Measurements from ENCODE around the gene RAPGEFL1. TPM values are rescaled to one million over a fixed set of nuclear protein-coding genes. Genes with fewer than 3 reads are reported as not detected.

RAPGEFL1 gene
- total RNA-seq, 1 donor: 1.1 TPM

Small RNA genes within 50 kb of the gene (small RNA-seq; reads per million reads assigned to genes)
- not detected for gene MIR6867

Other genes starting within 250 kb of the RAPGEFL1 start
- gene ORMDL3, start 249.9 kb upstream of the RAPGEFL1 start, total RNA-seq: 39.3 TPM
- under 0.01 TPM for gene LRRC3C, start 249.7 kb upstream of the RAPGEFL1 start, total RNA-seq
- gene GSDMA, start 214.5 kb upstream of the RAPGEFL1 start, total RNA-seq: not detected
- 120 TPM for gene PSMD3, start 196.7 kb upstream of the RAPGEFL1 start, total RNA-seq
- under 0.01 TPM for gene CSF3, start 162.0 kb upstream of the RAPGEFL1 start, total RNA-seq
- gene MED24, start 123.1 kb upstream of the RAPGEFL1 start, total RNA-seq: 96.9 TPM
- gene THRA, start 114.5 kb upstream of the RAPGEFL1 start, total RNA-seq: 31.0 TPM
- gene NR1D1, start 76.9 kb upstream of the RAPGEFL1 start, total RNA-seq: 1.6 TPM
- gene MSL1, start 55.5 kb upstream of the RAPGEFL1 start, total RNA-seq: 31.8 TPM
- gene CASC3, start 36.9 kb upstream of the RAPGEFL1 start, total RNA-seq: 38.8 TPM
- 4.6 TPM for gene WIPF2, start 41.8 kb downstream of the RAPGEFL1 start, total RNA-seq
- gene CDC6, start 110.4 kb downstream of the RAPGEFL1 start, total RNA-seq: 4.0 TPM
- 40.9 TPM for gene RARA, start 131.7 kb downstream of the RAPGEFL1 start, total RNA-seq
- 0.27 TPM for gene GJD3, start 187.3 kb downstream of the RAPGEFL1 start, total RNA-seq
- gene TOP2A, start 240.4 kb downstream of the RAPGEFL1 start, total RNA-seq: 2.4 TPM